Natural killer cell (primary cell): ENCODE results near the gene FADS6. TPM values are rescaled to one million over a fixed set of nuclear protein-coding genes. Genes with fewer than 3 reads are reported as not detected.
A peak's percentile ranks its signal among the peaks of the same experiment; 100 is the strongest.
"Not testable (repeated sequence)": the region's sequence is repeated elsewhere in the genome, so short reads cannot be mapped to it uniquely, and the experiment has no call there.

Experiments used
- ATAC-seq, 3 donors: fragments of 150-1000 bp in 2 of 3; fragments of 200-7000 bp in 1 of 3; cut with Tn5 transposase; 1 replicate in 1 of 3; 2 replicates in 2 of 3; pipeline ENCODE4 v1.10.0; 2021; ENCODE audit warnings: mild to moderate bottlenecking in 2 of 3, moderate library complexity in 2 of 3
- DNase-seq, 2 donors: peaks; one replicate each; pipeline versions ENCODE4 v3.0.0 to v3.0.0-alpha.2; 2013 to 2021; ENCODE audit warnings: mixed read lengths in 1 of 2
- H3K27ac ChIP-seq: one replicate; pipeline ENCODE4 v1.5.1; 2013; ENCODE audit warnings: mild to moderate bottlenecking, low read length
- H3K27me3 ChIP-seq: one replicate; pipeline ENCODE4 v1.6.1; 2013; ENCODE audit warnings: low read length; ENCODE audit not compliant: control insufficient read depth, insufficient read depth
- H3K36me3 ChIP-seq: one replicate; pipeline ENCODE4 v1.6.1; 2013; ENCODE audit warnings: low read length; ENCODE audit not compliant: control insufficient read depth, insufficient read depth
- H3K4me1 ChIP-seq: one replicate; pipeline ENCODE4 v1.6.1; 2013; ENCODE audit warnings: low read length; ENCODE audit not compliant: control insufficient read depth, insufficient read depth
- H3K4me3 ChIP-seq: one replicate; pipeline ENCODE4 v1.5.1; 2013; ENCODE audit warnings: low read length
- H3K9me3 ChIP-seq: one replicate; pipeline ENCODE4 v1.6.1; 2013; ENCODE audit warnings: low read length; ENCODE audit not compliant: control insufficient read depth, insufficient read depth
- H3K27ac Mint-ChIP-seq, 2 donors: one replicate each; pipeline ENCODE4 v1.8.0; 2022; ENCODE audit warnings: mild to moderate bottlenecking in 2 of 2, mixed read lengths in 2 of 2, moderate library complexity in 1 of 2
- H3K27me3 Mint-ChIP-seq, 2 donors: one replicate each; pipeline ENCODE4 v1.8.0; 2022; ENCODE audit warnings: low read depth in 2 of 2, mixed read lengths in 2 of 2
- H3K36me3 Mint-ChIP-seq: one replicate; pipeline ENCODE4 v1.8.0; 2022; ENCODE audit warnings: mixed read lengths
- H3K4me1 Mint-ChIP-seq, 2 donors: one replicate each; pipeline ENCODE4 v1.8.0; 2022; ENCODE audit warnings: mixed read lengths in 2 of 2
- H3K4me3 Mint-ChIP-seq: one replicate; pipeline ENCODE4 v1.8.0; 2022; ENCODE audit warnings: mild to moderate bottlenecking, moderate library complexity, mixed read lengths
- H3K9me3 Mint-ChIP-seq, 2 donors: one replicate each; pipeline ENCODE4 v1.8.0; 2022; ENCODE audit warnings: mixed read lengths in 2 of 2
- CTCF ChIP-seq: fragments of 200-600 bp; IDR thresholded peaks from one replicate; pipeline ENCODE4 v1.8.0; 2022; ENCODE audit warnings: antibody characterized with exemption
- WGBS: methylation state at CpG from one replicate; pipeline ENCODE4 v1.1.7; 2013; ENCODE audit warnings: missing lambda C conversion rate; ENCODE audit not compliant: insufficient coverage; 5-methylcytosine and 5-hydroxymethylcytosine counted together
- intact Hi-C: fragments of 100-400 bp; cut with micrococcal nuclease; formaldehyde crosslinking; loops from one replicate; pipeline ENCODE4 v1.14.2; 2022
- total RNA-seq, 4 donors: library from RNA; stranded (reverse); fragments of 120-200 nt in 1 of 4; gene quantifications; one replicate each; pipeline versions ENCODE4 v1.2.3 to v1.2.4, GENCODE V29; 2013 to 2022

Gene FADS6
- total RNA-seq, 3 donors from 2014 or later (not counting 1 experiment from before 2014, with no cell fraction given): not detected

GRCh38 chr17:74872313-74873036 is 21.0 kb downstream of the FADS6 start, which contains the start of gene FDXR:
FDXR (minus strand) TSS chr17:74872994; CDS start chr17:74872944, 50 bp downstream.
- no peak for TF ChIP-seq CTCF
- Histone ChIP-seq H3K4me3 (peak within 1 kb of the TSS; percentile 68), H3K9me3 (no peaks in the 10 kb centered on the region), H3K4me1 (peaks cover 17% of the 10 kb centered on the region), H3K27me3 (no peaks in the 10 kb centered on the region), H3K27ac (peak within 1 kb of the TSS; percentile 91), H3K36me3 (no peaks in the 10 kb centered on the region)
- 8% methylated on average over 38 of the region's 38 CpGs for WGBS
- Mint-ChIP-seq H3K27me3 (no peaks in the 10 kb centered on the region), H3K27ac (peak within 1 kb of the TSS; percentile 97), H3K9me3 (no peaks in the 10 kb centered on the region), H3K4me3 (peak within 1 kb of the TSS; percentile 95), H3K36me3 (no peaks in the 10 kb centered on the region), H3K4me1 (peaks cover 22 to 29% of the 10 kb centered on the region in 2 donors)
- ATAC-seq: no peak
- intact Hi-C loops: no loop called here
- DNase-seq: no peak

GRCh38 chr17:74871356-74872076 is 21.9 kb downstream of the FADS6 start:
- H3K4me3 ChIP-seq: no peak overlapping the region
- no peaks in the 10 kb centered on the region for H3K27me3 Mint-ChIP-seq
- no peak overlapping the region for H3K27ac Mint-ChIP-seq
- H3K4me1 Mint-ChIP-seq: peaks cover 22 to 29% of the 10 kb centered on the region in 2 donors
- no peaks in the 10 kb centered on the region for H3K36me3 ChIP-seq
- 82% methylated on average over 10 of the region's 11 CpGs for WGBS
- ATAC-seq: no peak
- no peaks in the 10 kb centered on the region for H3K27me3 ChIP-seq
- no peak for DNase-seq
- H3K4me3 Mint-ChIP-seq: peak overlapping the region; percentile 95
- TF ChIP-seq CTCF: no peak
- no peaks in the 10 kb centered on the region for H3K9me3 ChIP-seq
- no peak overlapping the region for H3K27ac ChIP-seq
- H3K36me3 Mint-ChIP-seq: no peaks in the 10 kb centered on the region
- H3K4me1 ChIP-seq: peaks cover 17% of the 10 kb centered on the region
- H3K9me3 Mint-ChIP-seq: no peaks in the 10 kb centered on the region
- intact Hi-C loops: no loop called here

- DNase-seq: no peak
- Mint-ChIP-seq H3K27ac (no peak overlapping the region), H3K9me3 (no peaks in the 10 kb centered on the region), H3K4me1 (peaks cover 22 to 29% of the 10 kb centered on the region in 2 donors), H3K36me3 (no peaks in the 10 kb centered on the region), H3K27me3 (no peaks in the 10 kb centered on the region), H3K4me3 (no peak overlapping the region)
- intact Hi-C loops: no loop called here
- no peak for ATAC-seq
- no peak overlapping the region for H3K27ac ChIP-seq
- WGBS: 97% methylated on average over 3 of the region's 3 CpGs
- H3K36me3 ChIP-seq: no peaks in the 10 kb centered on the region
- H3K4me3 ChIP-seq: no peak overlapping the region
- no peaks in the 10 kb centered on the region for H3K27me3 ChIP-seq
- no peaks in the 10 kb centered on the region for H3K9me3 ChIP-seq
- no peak for TF ChIP-seq CTCF
- peaks cover 17% of the 10 kb centered on the region for H3K4me1 ChIP-seq
These were observed 22.9 kb downstream of the FADS6 start for GRCh38 chr17:74870512-74870911.

- H3K27me3 Mint-ChIP-seq, H3K36me3 Mint-ChIP-seq: not testable (repeated sequence)
- WGBS: 94% methylated on average over 9 of the region's 9 CpGs
These were observed 23.4 kb downstream of the FADS6 start for GRCh38 chr17:74870028-74870427.

More at GRCh38 chr17:74870028-74870427, 23.4 kb downstream of the FADS6 start:
- H3K4me3 ChIP-seq, ATAC-seq, intact Hi-C loops, H3K4me3 Mint-ChIP-seq, DNase-seq, H3K9me3 ChIP-seq, H3K36me3 ChIP-seq, H3K27me3 ChIP-seq, H3K27ac Mint-ChIP-seq, H3K27ac ChIP-seq, H3K9me3 Mint-ChIP-seq: not testable (repeated sequence)
- H3K4me1 Mint-ChIP-seq: peaks cover 24 to 31% of the 10 kb centered on the region in 2 donors
- peaks cover 17% of the 10 kb centered on the region for H3K4me1 ChIP-seq
